ENCODE data around the gene RIPOR3.

The RIPOR3 gene

GRCh38 chr20:50617022-50617421 lies 74.3 kb downstream of the RIPOR3 start:
- Histone ChIP-seq H3K36me3 (no peaks in the 10 kb centered on the region), H3K9me3 (no peaks in the 10 kb centered on the region; the same call in 1 of the 2 replicates), H3K4me1 (no peaks in the 10 kb centered on the region), H3K27me3 (no peaks in the 10 kb centered on the region), H3K4me3 (ENCODE audit: low read depth, low read length) (no peak overlapping the region)
- TF ChIP-seq, protein P1, sequence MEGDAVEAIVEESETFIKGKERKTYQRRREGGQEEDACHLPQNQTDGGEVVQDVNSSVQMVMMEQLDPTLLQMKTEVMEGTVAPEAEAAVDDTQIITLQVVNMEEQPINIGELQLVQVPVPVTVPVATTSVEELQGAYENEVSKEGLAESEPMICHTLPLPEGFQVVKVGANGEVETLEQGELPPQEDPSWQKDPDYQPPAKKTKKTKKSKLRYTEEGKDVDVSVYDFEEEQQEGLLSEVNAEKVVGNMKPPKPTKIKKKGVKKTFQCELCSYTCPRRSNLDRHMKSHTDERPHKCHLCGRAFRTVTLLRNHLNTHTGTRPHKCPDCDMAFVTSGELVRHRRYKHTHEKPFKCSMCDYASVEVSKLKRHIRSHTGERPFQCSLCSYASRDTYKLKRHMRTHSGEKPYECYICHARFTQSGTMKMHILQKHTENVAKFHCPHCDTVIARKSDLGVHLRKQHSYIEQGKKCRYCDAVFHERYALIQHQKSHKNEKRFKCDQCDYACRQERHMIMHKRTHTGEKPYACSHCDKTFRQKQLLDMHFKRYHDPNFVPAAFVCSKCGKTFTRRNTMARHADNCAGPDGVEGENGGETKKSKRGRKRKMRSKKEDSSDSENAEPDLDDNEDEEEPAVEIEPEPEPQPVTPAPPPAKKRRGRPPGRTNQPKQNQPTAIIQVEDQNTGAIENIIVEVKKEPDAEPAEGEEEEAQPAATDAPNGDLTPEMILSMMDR (IDR thresholded peaks at IDR 0.05; ENCODE audit: low read depth, low read length), result no peak
- DNase-seq, result no peak

DNA sequence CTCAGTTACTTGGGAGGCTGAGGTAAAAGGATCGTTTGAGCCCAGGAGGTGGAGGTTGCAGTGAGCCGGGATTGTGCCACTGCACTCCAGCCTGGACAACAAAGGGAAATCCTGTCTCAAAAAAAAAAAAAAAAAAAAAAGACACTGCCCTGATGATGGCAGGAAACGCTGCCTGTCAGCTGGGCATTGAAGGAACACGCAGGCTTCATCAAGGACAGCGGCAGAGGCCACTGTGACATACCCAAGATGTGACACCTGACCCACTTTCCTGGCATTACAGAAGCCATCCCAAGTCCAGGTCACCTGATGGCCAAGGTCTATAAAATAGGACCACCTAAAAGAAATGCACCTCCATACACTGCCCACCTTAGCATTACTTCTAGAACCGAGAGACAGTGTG lies 75.9 kb downstream of the RIPOR3 start:
- DNase-seq, result no peak
- TF ChIP-seq, protein P1 (IDR thresholded peaks at IDR 0.05; ENCODE audit: low read depth, low read length), result no peak
- H3K4me3 ChIP-seq (ENCODE audit: low read depth, low read length), result no peak overlapping the region
- H3K9me3 ChIP-seq, result no peaks in the 10 kb centered on the region; the same call in 1 of the 2 replicates
- H3K36me3 ChIP-seq, result no peaks in the 10 kb centered on the region
- H3K4me1 ChIP-seq, result no peaks in the 10 kb centered on the region
- H3K27me3 ChIP-seq, result no peaks in the 10 kb centered on the region

DNA sequence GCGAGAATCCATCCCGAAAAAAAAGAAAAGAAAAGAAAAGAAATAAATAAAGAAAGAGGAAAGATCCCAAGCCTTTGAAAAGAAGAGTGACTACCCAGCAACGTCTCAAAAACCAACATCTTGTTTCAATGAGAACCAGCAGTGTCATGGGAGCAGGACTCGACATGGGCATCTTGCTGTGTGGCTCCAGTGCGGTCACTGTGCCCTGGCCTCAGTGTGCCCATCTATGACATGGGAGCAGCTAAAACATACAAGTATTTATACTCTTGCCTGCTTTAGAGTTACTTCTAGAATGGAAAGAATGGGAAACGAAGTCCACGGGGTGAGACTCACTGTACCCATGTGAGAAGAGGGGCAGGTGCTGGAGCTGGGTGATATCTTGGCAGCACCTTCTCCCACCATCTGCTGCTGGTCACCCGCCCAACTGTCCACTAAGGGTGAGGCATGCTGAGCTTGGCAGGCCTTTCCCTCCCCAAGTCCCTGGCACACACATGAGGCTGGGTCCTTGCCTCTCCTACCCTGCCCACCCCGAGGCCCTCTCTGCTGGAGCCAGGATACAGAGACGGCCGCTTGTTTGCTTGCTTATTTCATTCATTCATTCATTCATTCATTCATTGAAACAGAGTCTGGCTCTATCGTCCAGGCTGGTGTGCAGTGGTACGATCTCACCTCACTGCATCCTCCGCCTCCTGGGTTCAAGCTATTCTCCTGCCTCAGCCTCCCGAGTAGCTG lies 77.7 kb downstream of the RIPOR3 start:
- H3K36me3 ChIP-seq, result no peaks in the 10 kb centered on the region
- H3K4me3 ChIP-seq (ENCODE audit: low read depth, low read length), result no peak overlapping the region
- no peaks in the 10 kb centered on the region for H3K4me1 ChIP-seq
- H3K27me3 ChIP-seq, result no peaks in the 10 kb centered on the region
- DNase-seq, result no peak
- TF ChIP-seq, protein P1 (IDR thresholded peaks at IDR 0.05; ENCODE audit: low read depth, low read length), result no peak
- no peaks in the 10 kb centered on the region for H3K9me3 ChIP-seq

DNA sequence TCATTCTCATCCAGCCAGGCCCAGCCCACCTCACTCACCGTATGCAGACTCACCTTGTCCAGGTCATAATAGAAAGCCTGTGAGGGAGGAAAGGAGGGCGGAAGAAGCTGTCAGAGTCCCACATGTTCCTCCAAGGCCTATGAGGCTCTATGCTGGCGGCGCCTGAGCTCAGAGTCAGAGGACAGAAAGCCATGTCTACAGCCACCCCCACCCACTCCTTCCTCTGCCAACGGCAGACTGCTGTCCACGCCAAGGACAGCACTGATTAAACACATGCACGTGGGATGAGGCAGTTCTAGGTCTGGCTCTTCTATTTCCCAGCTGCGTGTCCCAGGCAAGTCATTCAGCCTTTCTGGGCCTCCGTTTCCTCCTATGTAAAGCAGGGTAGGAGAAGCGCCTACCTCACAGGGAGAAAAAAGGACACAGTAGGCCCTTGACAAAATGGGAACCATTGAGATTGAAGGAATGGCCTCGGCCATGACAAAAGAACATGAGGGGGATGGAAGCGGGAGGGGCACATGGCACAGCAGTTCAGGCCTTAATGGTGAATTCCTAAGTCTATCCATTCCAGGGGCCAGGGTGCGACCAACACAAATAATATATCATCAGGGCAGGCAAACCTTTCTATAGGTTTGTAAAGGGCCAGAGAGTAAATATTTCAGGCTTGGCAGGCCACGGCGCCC lies 80.1 kb downstream of the RIPOR3 start:
- no peak overlapping the region for H3K4me3 ChIP-seq (ENCODE audit: low read depth, low read length)
- DNase-seq, result no peak
- no peaks in the 10 kb centered on the region for H3K27me3 ChIP-seq
- H3K36me3 ChIP-seq, result no peaks in the 10 kb centered on the region
- TF ChIP-seq, protein P1 (IDR thresholded peaks at IDR 0.05; ENCODE audit: low read depth, low read length), result no peak
- no peaks in the 10 kb centered on the region for H3K9me3 ChIP-seq
- H3K4me1 ChIP-seq, result no peaks in the 10 kb centered on the region

DNA sequence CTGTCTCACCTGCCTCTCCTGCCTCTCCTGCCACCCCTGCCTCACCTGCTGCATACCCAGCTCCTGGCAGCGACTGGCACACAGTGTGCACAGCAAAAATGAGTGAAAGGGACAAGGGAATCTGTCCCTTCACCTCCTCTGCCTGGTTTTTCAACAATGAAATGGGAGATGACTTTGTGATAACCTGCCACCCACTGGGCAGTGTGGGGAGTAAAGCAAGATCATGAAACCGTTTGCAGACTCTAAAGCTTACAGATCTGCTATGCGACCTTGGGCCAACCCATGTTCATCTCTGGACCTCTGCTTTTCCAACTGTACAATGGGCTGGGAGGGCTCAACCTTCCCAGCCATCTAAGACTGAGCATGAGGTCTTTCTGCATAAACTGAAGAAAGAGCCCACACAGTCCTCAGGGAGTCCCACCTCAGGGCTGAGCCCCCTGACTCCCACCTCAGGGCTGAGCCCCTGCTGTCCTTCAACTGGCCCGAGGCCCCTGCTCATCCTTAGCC lies 81.1 kb downstream of the RIPOR3 start:
- H3K36me3 ChIP-seq, result no peaks in the 10 kb centered on the region
- H3K4me3 ChIP-seq (ENCODE audit: low read depth, low read length), result no peak overlapping the region
- H3K4me1 ChIP-seq, result no peaks in the 10 kb centered on the region
- H3K9me3 ChIP-seq, result no peaks in the 10 kb centered on the region
- no peaks in the 10 kb centered on the region for H3K27me3 ChIP-seq
- no peak for DNase-seq
- TF ChIP-seq, protein P1 (IDR thresholded peaks at IDR 0.05; ENCODE audit: low read depth, low read length), result no peak

Measured in BE2C (cell line).